T-helper 2 cell treated with Interferon-gamma antibody and Interleukin-4, amounts not matched to agents 100 ng/mL and 5 ng/mL, for 36 hours (primary cell): ENCODE results near the gene LCORL. TPM values are rescaled to one million over a fixed set of nuclear protein-coding genes. Genes with fewer than 3 reads are reported as not detected.
"Not testable (repeated sequence)": the region's sequence is repeated elsewhere in the genome, so short reads cannot be mapped to it uniquely, and the experiment has no call there.

ENCODE experiments used
- intact Hi-C: fragments of 100-400 bp; cut with micrococcal nuclease; formaldehyde crosslinking; loops from one replicate; pipeline ENCODE4 v1.15.1; 2023
- total RNA-seq: library from RNA; stranded (reverse); gene quantifications from 2 replicates; pipeline ENCODE4 v1.2.3, GENCODE V29; 2022

LCORL gene
- total RNA-seq, 1 donor from 2014 or later = 10.0 TPM

DNA sequence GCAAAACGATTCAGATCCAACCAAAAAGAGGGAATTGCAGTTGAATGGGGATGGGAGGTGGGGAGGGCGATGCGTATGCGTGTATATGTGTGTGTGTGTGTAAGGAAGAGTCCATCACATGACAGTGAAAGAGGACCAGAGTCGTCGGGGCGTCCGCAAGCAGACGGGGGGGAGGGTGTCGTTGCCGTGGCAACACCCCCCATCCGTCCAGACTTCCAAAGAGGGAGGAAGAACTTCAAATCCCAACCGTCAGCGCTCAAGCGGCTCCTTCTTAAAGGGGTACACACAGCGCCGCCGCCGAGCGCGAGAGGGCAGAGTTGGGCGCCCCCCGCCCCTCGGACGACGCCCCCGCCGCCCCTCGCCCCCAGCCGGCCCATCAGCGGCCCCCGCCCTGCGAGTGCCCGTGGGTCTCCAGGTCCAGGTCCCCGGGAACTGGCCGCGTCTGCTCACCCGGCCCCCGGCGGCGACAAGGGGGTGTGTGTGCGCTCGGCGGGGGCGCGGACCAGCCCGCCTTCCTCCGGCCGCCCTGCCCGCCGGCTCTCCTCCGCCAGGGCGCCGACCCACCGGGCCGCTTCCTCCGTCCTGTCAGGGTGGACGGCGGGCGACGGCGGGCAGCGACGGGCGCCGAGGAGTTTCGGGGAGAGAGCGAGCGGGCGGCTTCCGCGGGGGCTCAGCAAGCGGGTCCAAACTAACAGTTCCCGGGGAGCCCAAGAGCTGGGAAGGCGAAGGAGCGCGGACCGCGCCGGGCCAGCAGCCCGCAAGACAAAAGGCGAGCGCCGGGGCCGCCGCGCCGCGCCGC, 685 bp downstream of the LCORL start:
- intact Hi-C loops = loop anchor here (1.0 to 10.0 kb wide), 3 partner anchors 211 to 1796 kb away; partner anchors contain the start of genes DCAF16, NCAPG, QDPR and TAPT1

GRCh38 chr4:18020145-18020670, 1.3 kb downstream of the LCORL start:
- intact Hi-C loops = loop anchor here (5.0 to 10.0 kb wide), 2 partner anchors 508 to 1795 kb away; partner anchors contain the start of genes QDPR and TAPT1

DNA sequence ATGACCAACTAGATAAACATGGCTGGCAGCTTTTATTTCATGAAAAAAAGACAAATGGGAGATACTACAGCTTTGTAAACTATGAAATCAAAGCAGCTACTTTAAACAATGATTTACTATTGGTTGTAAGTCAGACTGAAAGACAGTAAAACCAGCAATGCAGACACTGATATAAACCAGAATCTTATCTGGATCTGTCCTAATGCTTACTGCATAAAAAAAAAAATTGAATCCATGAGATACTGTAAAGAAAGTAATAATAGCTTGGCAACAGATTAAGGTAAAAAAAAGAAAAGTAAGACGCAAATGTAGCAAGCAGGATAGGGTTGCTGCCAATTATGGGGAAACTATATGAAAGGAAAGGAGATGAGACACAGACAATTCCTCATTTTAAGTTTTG, 7.3 kb downstream of the LCORL start:
- intact Hi-C loops = no loop called here

GRCh38 chr4:18012807-18013462, 8.6 kb downstream of the LCORL start:
- intact Hi-C loops = no loop called here

DNA sequence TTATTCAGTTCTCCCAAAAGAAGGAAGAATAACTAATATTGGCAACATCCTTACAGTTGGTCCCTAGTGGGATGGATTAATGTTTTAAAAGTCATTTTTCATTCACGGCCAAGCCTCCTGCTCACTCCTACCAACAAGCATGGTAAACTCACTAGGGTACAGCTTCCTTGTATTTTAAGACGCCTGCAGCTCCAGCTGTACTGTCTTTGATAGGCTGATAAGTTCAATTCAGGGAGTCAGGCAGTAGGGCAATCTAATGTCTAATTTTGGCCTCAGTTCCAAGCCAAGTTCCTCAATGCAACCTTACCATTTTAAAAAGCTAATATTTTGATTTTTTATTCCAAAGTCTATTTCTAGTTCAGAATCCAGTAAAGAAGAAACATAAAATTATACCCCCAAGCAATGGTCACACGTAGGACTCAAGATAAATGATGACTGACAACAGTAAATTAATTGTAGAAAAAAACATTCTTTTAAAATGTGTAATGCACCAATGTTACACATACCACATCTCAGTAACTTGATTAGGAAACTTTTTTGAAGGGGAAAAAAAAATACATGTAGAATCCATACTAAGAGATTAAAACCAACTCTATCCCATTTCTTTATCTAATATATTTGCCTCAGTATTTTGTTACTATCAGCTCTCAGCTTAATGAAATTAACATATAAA, 9.3 kb downstream of the LCORL start:
- intact Hi-C loops = no loop called here

DNA sequence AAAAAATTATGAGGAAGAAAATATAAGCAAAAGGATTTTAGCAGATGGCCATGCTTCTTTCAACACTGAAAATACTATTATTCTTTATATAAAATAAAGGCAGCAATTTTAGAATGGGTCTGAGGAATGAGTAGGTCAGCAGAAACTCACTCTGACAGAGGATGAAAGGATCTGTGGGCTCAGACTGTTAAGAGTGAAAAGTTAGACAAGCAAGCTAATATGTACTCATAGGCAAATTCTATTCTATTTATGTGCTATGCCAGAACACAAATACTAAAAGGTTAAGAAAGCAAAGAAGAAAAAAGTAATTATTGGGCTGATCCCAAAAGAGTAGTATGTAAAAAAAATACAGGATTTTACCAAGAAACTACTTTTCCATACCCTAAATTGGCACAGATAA, 13.9 kb downstream of the LCORL start:
- intact Hi-C loops = no loop called here

GRCh38 chr4:18006432-18006831, 15.1 kb downstream of the LCORL start:
- intact Hi-C loops = not testable (repeated sequence)

DNA sequence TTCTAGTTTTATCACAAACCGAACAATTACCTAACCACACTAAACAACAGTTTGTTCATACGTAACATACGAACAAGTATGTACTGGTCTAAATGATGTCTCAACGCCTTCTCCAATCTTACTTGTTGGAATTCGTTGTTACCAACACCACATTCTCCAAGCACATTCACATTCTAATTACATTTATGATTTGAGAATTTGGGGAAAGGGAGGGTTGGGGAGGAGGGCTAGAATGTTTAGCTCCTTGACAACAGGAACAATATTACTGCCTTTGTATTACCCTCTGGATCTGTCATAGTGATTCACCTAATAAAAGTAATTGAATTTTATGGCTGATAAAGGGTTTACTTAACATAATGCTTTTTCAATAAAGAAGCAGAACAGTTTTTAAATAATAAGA, 24.4 kb downstream of the LCORL start:
- intact Hi-C loops = no loop called here

- intact Hi-C loops = no loop called here
Observed at GRCh38 chr4:17995165-17995564, 26.4 kb downstream of the LCORL start.

DNA sequence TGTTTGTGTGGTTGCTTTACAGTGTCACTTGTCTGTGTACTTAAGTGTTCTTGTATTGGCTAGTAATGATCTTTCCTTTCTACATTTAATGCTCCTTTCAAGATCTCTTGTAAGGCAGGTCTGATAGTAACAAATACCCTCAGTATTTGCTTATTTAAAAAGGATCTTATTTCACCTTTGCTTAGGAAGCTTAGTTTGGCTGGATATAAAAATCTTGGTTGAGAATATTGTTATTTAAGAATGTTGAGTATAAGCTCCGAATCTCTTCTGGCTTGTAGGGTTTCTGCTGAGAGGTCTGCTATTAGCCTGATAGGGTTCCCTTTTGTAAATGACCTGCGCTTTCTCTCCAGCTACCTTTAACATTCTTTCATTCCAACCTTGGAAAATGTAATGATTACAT, 35.7 kb downstream of the LCORL start:
- intact Hi-C loops = no loop called here

DNA sequence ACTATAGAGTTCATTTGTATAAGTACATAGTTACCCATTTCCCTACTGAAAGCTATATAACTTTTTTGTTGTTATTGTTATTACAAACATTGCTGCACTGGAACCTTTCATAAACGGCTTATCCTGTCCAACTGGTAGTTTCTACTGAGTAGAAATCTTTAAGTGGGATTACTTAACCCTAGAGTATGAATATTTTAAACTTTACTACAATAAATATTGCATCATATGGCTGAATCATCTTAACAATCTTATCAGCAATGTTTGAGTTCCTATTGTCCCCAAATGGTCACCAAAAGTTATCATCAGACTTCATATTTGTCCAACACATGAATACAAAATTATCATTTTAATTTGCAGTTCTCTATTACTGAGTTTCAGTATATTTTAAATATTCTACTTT, 40.5 kb downstream of the LCORL start:
- intact Hi-C loops = no loop called here

- intact Hi-C loops = no loop called here
Observed at GRCh38 chr4:17968721-17969120, 52.8 kb downstream of the LCORL start.

DNA sequence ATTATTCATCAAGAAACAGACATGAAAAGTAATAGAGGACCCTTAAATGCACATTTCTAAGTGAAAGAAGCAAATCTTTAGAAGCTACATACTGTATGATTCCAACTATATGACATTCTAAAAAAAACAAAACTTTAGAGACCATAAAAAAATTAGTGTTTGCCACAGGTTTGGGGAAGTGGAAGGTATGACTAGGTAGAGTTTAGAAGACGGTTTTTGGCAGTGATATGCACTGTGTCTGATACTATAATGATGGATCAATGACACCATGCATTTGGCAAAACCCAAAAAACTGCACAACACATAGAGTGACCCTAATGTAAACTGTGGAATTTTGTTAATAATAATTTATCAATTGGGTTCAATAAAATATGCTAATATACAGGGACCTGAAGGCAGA, 54.5 kb downstream of the LCORL start:
- intact Hi-C loops = no loop called here

- intact Hi-C loops = no loop called here
Observed at GRCh38 chr4:17966312-17966711, 55.2 kb downstream of the LCORL start.

DNA sequence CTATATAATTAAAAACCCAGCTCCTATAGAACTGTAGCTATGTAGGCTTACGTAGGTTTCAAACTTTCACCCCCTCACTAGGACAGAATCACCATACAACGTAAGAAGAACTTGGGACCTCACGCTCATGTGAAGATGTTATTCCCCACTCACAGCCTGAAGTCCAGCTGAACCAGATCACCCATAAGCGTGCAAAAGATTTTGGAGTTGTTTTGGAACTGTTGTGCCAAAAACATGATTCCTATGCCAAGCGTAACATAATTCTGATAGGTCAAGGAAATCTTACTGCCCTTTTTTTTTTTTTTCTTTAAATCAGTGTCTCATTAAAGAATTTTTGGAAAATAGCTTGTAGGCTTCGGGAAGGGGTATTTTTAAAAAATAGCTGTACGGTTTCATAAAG, 57.0 kb downstream of the LCORL start:
- intact Hi-C loops = no loop called here

GRCh38 chr4:17962171-17962570, 59.4 kb downstream of the LCORL start:
- intact Hi-C loops = no loop called here

GRCh38 chr4:17961249-17961648, 60.3 kb downstream of the LCORL start:
- intact Hi-C loops = no loop called here

GRCh38 chr4:17958181-17958580, 63.4 kb downstream of the LCORL start:
- intact Hi-C loops = no loop called here

GRCh38 chr4:17957688-17958087, 63.9 kb downstream of the LCORL start:
- intact Hi-C loops = no loop called here

DNA sequence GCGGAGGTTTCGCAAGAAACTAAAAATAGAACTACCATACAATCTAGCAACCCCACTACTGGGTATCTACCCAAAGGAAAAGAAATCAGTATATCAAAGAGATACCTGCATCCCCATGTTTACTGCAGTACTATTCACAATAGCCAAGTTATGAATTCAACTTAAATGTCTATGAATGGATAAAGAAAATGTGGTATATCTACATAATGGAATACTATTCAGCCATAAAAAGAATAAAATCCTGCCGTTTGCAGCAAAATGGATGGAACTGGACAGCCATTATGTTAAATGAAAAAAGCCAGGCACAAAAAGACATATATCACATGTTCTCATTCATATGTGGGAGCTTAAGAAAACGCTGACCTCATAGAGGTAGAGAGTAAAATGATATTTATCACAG, 65.3 kb downstream of the LCORL start:
- intact Hi-C loops = no loop called here

- intact Hi-C loops = no loop called here
Observed at GRCh38 chr4:17945303-17945702, 76.3 kb downstream of the LCORL start.

- intact Hi-C loops = no loop called here
Observed at GRCh38 chr4:17941731-17942130, 79.8 kb downstream of the LCORL start.
